HUDEP-2 (cell line): ENCODE results near the gene LDHB.
"Not testable (repeated sequence)": the region's sequence is repeated elsewhere in the genome, so short reads cannot be mapped to it uniquely, and the experiment has no call there.

ENCODE experiments used
- DNase-seq, 76 experiments: peaks; one replicate each; lab custom pipeline; 2025; ENCODE audit not compliant: unreplicated experiment in 76 of 76; lab: John Stamatoyannopoulos, UW

The LDHB gene

GRCh38 chr12:21614506-21614905, 43.1 kb downstream of the LDHB start:
- no peak for DNase-seq

- no peak for DNase-seq
Measured at GRCh38 chr12:21613931-21614330, 43.7 kb downstream of the LDHB start.

- no peak for DNase-seq
Measured at GRCh38 chr12:21608196-21608595, 49.4 kb downstream of the LDHB start.

GRCh38 chr12:21607701-21608100, 49.9 kb downstream of the LDHB start:
- DNase-seq: no peak

- no peak for DNase-seq
Measured at GRCh38 chr12:21606175-21606574, 51.5 kb downstream of the LDHB start.

GRCh38 chr12:21604245-21605101, 53.2 kb downstream of the LDHB start, which contains the start of gene GYS2:
Gene GYS2, minus strand, starts transcription at chr12:21604847. Its CDS starts 255 bp downstream, at chr12:21604592.
- DNase-seq: no peak

- no peak for DNase-seq
Measured at GRCh38 chr12:21602774-21603173, 54.9 kb downstream of the LDHB start.

GRCh38 chr12:21600196-21600595, 57.4 kb downstream of the LDHB start:
- no peak for DNase-seq

GRCh38 chr12:21599143-21599999, 58.3 kb downstream of the LDHB start:
- DNase-seq: no peak

- no peak for DNase-seq
Measured at GRCh38 chr12:21598651-21599050, 59.0 kb downstream of the LDHB start.

- DNase-seq: not testable (repeated sequence)
Measured at GRCh38 chr12:21595356-21595755, 62.3 kb downstream of the LDHB start.

GRCh38 chr12:21585485-21585884, 72.2 kb downstream of the LDHB start:
- DNase-seq: no peak
